IMR-90 (cell line): Measurements from ENCODE around the gene SLC18B1. TPM values are rescaled to one million over a fixed set of nuclear protein-coding genes. Genes with fewer than 3 reads are reported as not detected.
A peak's percentile ranks its signal among the peaks of the same experiment; 100 is the strongest.

Experiments
- ATAC-seq: fragments of 200-7000 bp; cut with Tn5 transposase; 2 replicates; pipeline ENCODE4 v1.9.1; 2020; ENCODE audit warnings: low read depth, mild to moderate bottlenecking, moderate library complexity
- Bru-seq: library from RNA; stranded (reverse); fragments of 400-500 nt; gene quantifications from one replicate; lab custom pipeline; 2021; lab: Mats Ljungman, UMichigan
- BruChase-seq, 2 experiments: library from RNA; stranded (reverse); fragments of 400-500 nt; gene quantifications; one replicate each; lab custom pipeline; 2021; lab: Mats Ljungman, UMichigan
- BruUV-seq: library from RNA; stranded (reverse); fragments of 400-500 nt; replicated peaks from 2 replicates; lab custom pipeline; 2021; lab: Mats Ljungman, UMichigan
- CTCF ChIA-PET: fragments of 300-600 bp; formaldehyde crosslinking; extraction: SDS; loops from one replicate; lab custom pipeline; 2021; ENCODE audit warnings: antibody characterized with exemption; lab: Yijun Ruan, JAX
- POLR2A ChIA-PET: fragments of 300-600 bp; sonication (Branson Sonifier 250); formaldehyde crosslinking; loops from one replicate; lab custom pipeline; 2022; ENCODE audit warnings: antibody characterized with exemption; ENCODE audit not compliant: unreplicated experiment; lab: Charles Lee
- DNase-seq: peaks from one replicate; pipeline ENCODE4 v3.0.0; 2013
- H2AFZ ChIP-seq: replicated peaks from 2 replicates; pipeline ENCODE3; 2013; ENCODE audit warnings: low read length, mild to moderate bottlenecking; ENCODE audit not compliant: poor library complexity
- H2AK5ac ChIP-seq: 2 replicates; pipeline ENCODE4 v1.6.1; 2013; ENCODE audit warnings: low read depth, low read length, inconsistent platforms
- H2AK9ac ChIP-seq: replicated peaks from 2 replicates; pipeline ENCODE3; 2013; ENCODE audit warnings: mild to moderate bottlenecking, low read depth, low read length, moderate library complexity; ENCODE audit not compliant: poor library complexity
- H2BK120ac ChIP-seq: 2 replicates; pipeline ENCODE4 v1.6.1; 2013; ENCODE audit warnings: low read depth, low read length, inconsistent platforms
- H2BK15ac ChIP-seq: 3 replicates; pipeline ENCODE4 v1.6.1; 2013; ENCODE audit warnings: low read depth, low read length, inconsistent platforms
- H2BK20ac ChIP-seq: 2 replicates; pipeline ENCODE4 v1.6.1; 2013; ENCODE audit warnings: low read depth, mild to moderate bottlenecking, inconsistent platforms, low read length, moderate library complexity
- H2BK5ac ChIP-seq: 2 replicates; pipeline ENCODE4 v1.6.1; 2013; ENCODE audit warnings: mild to moderate bottlenecking, low read depth, low read length, inconsistent platforms; ENCODE audit not compliant: poor library complexity, severe bottlenecking
- H3K14ac ChIP-seq: replicated peaks from 2 replicates; pipeline ENCODE4 v1.6.1; 2013; ENCODE audit warnings: low read depth, low read length, inconsistent platforms
- H3K18ac ChIP-seq: 2 replicates; pipeline ENCODE4 v1.6.1; 2013; ENCODE audit warnings: low read depth, low read length, control low read depth
- H3K23ac ChIP-seq: 2 replicates; pipeline ENCODE4 v1.6.1; 2013; ENCODE audit warnings: low read depth, low read length, inconsistent platforms
- H3K27ac ChIP-seq: 2 replicates; pipeline ENCODE4 v1.5.1; 2013; ENCODE audit warnings: mild to moderate bottlenecking, control low read depth, low read length; ENCODE audit not compliant: insufficient read depth
- H3K27me3 ChIP-seq: 2 replicates; pipeline ENCODE4 v1.6.1; 2013; ENCODE audit warnings: low read length; ENCODE audit not compliant: control insufficient read depth, insufficient read depth
- H3K36me3 ChIP-seq: 2 replicates; pipeline ENCODE4 v1.6.1; 2013; ENCODE audit warnings: low read length, mixed read lengths; ENCODE audit not compliant: control insufficient read depth, insufficient read depth
- H3K4ac ChIP-seq: 2 replicates; pipeline ENCODE4 v1.6.1; 2013; ENCODE audit warnings: low read depth, low read length, inconsistent platforms
- H3K4me1 ChIP-seq: 2 replicates; pipeline ENCODE4 v1.6.1; 2013; ENCODE audit warnings: low read length, mixed read lengths; ENCODE audit not compliant: control insufficient read depth, insufficient read depth
- H3K4me2 ChIP-seq: 2 replicates; pipeline ENCODE4 v1.6.1; 2013; ENCODE audit warnings: low read depth, mild to moderate bottlenecking, control low read depth, low read length, moderate library complexity
- H3K4me3 ChIP-seq: 2 replicates; pipeline ENCODE4 v1.5.1; 2013; ENCODE audit warnings: low read depth, mild to moderate bottlenecking, control low read depth, low read length, moderate library complexity; ENCODE audit not compliant: insufficient read depth
- H3K56ac ChIP-seq: 2 replicates; pipeline ENCODE4 v1.6.1; 2013; ENCODE audit warnings: low read length, inconsistent platforms; ENCODE audit not compliant: insufficient read depth; ENCODE audit errors: extremely low read depth
- H3K79me1 ChIP-seq, 2 experiments: 2 replicates each; pipeline ENCODE4 v1.6.1; 2013; ENCODE audit warnings: low read length in 2 of 2, inconsistent platforms in 1 of 2, low read depth in 1 of 2
- H3K9ac ChIP-seq: 2 replicates; pipeline ENCODE4 v1.6.1; 2013; ENCODE audit warnings: low read depth, low read length, control low read depth
- H3K9me1 ChIP-seq: 2 replicates; pipeline ENCODE4 v1.6.1; 2013; ENCODE audit warnings: low read length, inconsistent platforms; ENCODE audit not compliant: insufficient read depth
- H3K9me3 ChIP-seq: 2 replicates; pipeline ENCODE4 v1.6.1; 2013; ENCODE audit warnings: low read length; ENCODE audit not compliant: control insufficient read depth, insufficient read depth
- H4K20me1 ChIP-seq: 2 replicates; pipeline ENCODE4 v1.6.1; 2013; ENCODE audit warnings: low read length, inconsistent platforms; ENCODE audit not compliant: insufficient read depth
- H4K5ac ChIP-seq: 2 replicates; pipeline ENCODE4 v1.6.1; 2013; ENCODE audit warnings: mild to moderate bottlenecking, low read depth, low read length, control low read depth
- H4K8ac ChIP-seq, 2 experiments: 2 replicates each; pipeline ENCODE4 v1.6.1; 2013; ENCODE audit warnings: low read depth in 2 of 2, low read length in 2 of 2, control low read depth in 1 of 2, inconsistent platforms in 1 of 2
- H4K91ac ChIP-seq: 2 replicates; pipeline ENCODE4 v1.6.1; 2013; ENCODE audit warnings: low read depth, low read length, inconsistent platforms; ENCODE audit not compliant: insufficient read depth
- MXI1 ChIP-seq: IDR thresholded peaks from 2 replicates; pipeline ENCODE4 v1.6.1; 2012; ENCODE audit warnings: low read depth, mild to moderate bottlenecking, low read length, moderate library complexity, borderline replicate concordance
- NFE2L2 ChIP-seq: fragments of 150-350 bp; IDR thresholded peaks from 2 replicates; pipeline ENCODE4 v1.6.1; 2016; ENCODE audit warnings: low read depth, mild to moderate bottlenecking, low read length
- WGBS, 2 experiments: methylation state at CpG; one replicate each; pipeline versions ENCODE4 v1.1.5 to v1.1.7; 2013; ENCODE audit warnings: missing lambda C conversion rate in 2 of 2; ENCODE audit not compliant: insufficient read length in 1 of 2; ENCODE audit errors: extremely low coverage in 2 of 2; 5-methylcytosine and 5-hydroxymethylcytosine counted together
- dilution Hi-C: fragments of 300-500 bp; cut with HindIII; formaldehyde crosslinking; loops from one replicate; pipeline ENCODE4 v1.14.3; 2018; ENCODE audit warnings: low sequenced_read_pairs; ENCODE audit not compliant: unreplicated experiment
- in situ Hi-C: fragments of 300-500 bp; cut with MboI; formaldehyde crosslinking; loops from 3 replicates; pipeline ENCODE4 v1.14.3; 2019; ENCODE audit warnings: low sequenced_read_pairs, inconsistent platforms, mixed read lengths
- intact Hi-C: fragments of 100-400 bp; cut with micrococcal nuclease; formaldehyde crosslinking; loops from 2 replicates; pipeline ENCODE4 v1.10.0; 2022
- long read RNA-seq: library from polyadenylated mRNA; unstranded; transcript quantifications from one replicate; pipeline ENCODE4 v2.0.0, GENCODE V29; 2021; ENCODE audit not compliant: unreplicated experiment
- polyA plus RNA-seq, 3 experiments: library from polyadenylated mRNA; depleted of rRNA; stranded (reverse); fragments of >200 nt; gene quantifications; 2 replicates each; pipeline ENCODE4 v1.2.3, GENCODE V29; 2012; ENCODE audit warnings: low replicate concordance in 1 of 3
- total RNA-seq: library from RNA; depleted of rRNA; stranded (reverse); fragments of >200 nt; gene quantifications from 2 replicates; pipeline ENCODE4 v1.2.3, GENCODE V29; 2012; rRNA removed

SLC18B1 gene
- total RNA-seq (2.5 and 6.4 TPM in 2 replicates), polyA plus RNA-seq (2012; rRNA removed) (1.7 and 2.4 TPM in 2 replicates), Bru-seq, nascent RNA (percentile 45 among the genes with signal in this experiment), BruChase-seq, experiment 1, labeled RNA remaining after a 6-hour chase (percentile 64 among the genes with signal in this experiment), BruChase-seq, experiment 2, labeled RNA remaining after a 2-hour chase (percentile 58 among the genes with signal in this experiment)
- 0.41 and 0.60 TPM in 2 replicates for polyA plus RNA-seq (2012; cell fraction: cytosol; rRNA removed)
- polyA plus RNA-seq (2012; cell fraction: nucleus; rRNA removed; ENCODE audit: low replicate concordance) = 0.36 and 3.9 TPM in 2 replicates
- long read RNA-seq, transcript SLC18B1-201 (14 exons, 2,368 nt) = major isoform, 13 of 16 reads
- long read RNA-seq, partial matches to known transcripts = 0 of 16 reads
- long read RNA-seq, other reads (novel, unspliced or antisense) = 3 of 16 reads

- H4K5ac ChIP-seq = peak within 1 kb of the TSS; percentile 0; the same call in 1 of the 2 replicates
- DNase-seq (peak; percentile 26), ATAC-seq (peak; percentile 93)
- H3K4ac ChIP-seq = no peak within 1 kb of the TSS
- no peaks in the 10 kb centered on the region for H3K9me1 ChIP-seq
- H3K9ac ChIP-seq = peak within 1 kb of the TSS; percentile 69
- H4K20me1 ChIP-seq = no peaks in the 10 kb centered on the region
- no peak within 1 kb of the TSS for H2BK5ac ChIP-seq
- no peak within 1 kb of the TSS for H2BK20ac ChIP-seq
- no peaks in the 10 kb centered on the region for H3K79me1 ChIP-seq
- H3K18ac ChIP-seq = no peak within 1 kb of the TSS; the same call in 1 of the 2 replicates
- H2AK9ac ChIP-seq = peak within 1 kb of the TSS; percentile 67
- dilution Hi-C loops (no loop called here), in situ Hi-C loops (no loop called here), intact Hi-C loops (loop anchor here (1.0 kb wide), 2 partner anchors 129 to 268 kb away; no protein-coding TSS in a partner anchor)
- H2BK120ac ChIP-seq = no peak within 1 kb of the TSS
- BruUV-seq = no TSS peak
- peak within 1 kb of the TSS; percentile 8 for H3K56ac ChIP-seq
- peaks cover 3% of the 10 kb centered on the region for H3K9me3 ChIP-seq
- peaks cover 3% of the 10 kb centered on the region; the same call in 1 of the 2 replicates for H3K36me3 ChIP-seq
- TF ChIP-seq NFE2L2 (no peak), MXI1 (peak; percentile 29; the same call in 1 of the 2 replicates)
- WGBS, 2 experiments = 2% methylated on average over 17 of the region's 41 CpGs; no CpG with 5 or more reads in 1 of the 2 experiments
- H3K14ac ChIP-seq = no peak within 1 kb of the TSS; the same call in 1 of the 2 replicates
- H3K4me3 ChIP-seq = peak within 1 kb of the TSS; percentile 95
- CTCF ChIA-PET = interaction anchor here (0.6 to 1.8 kb wide), 7 partner anchors 9 to 1299 kb away, joined by 3 to 8 read pairs (median 4); no protein-coding TSS in a partner anchor
- POLR2A ChIA-PET = interaction anchor here (0.6 to 1.7 kb wide), 3 partner anchors 15 to 123 kb away, joined by 3 to 14 read pairs (median 3); partner anchors contain the start of gene RPS12
- no peak within 1 kb of the TSS for H2AK5ac ChIP-seq
- peak within 1 kb of the TSS; percentile 44 for H3K27ac ChIP-seq
- H3K23ac ChIP-seq = no peak within 1 kb of the TSS; the same call in 1 of the 2 replicates
- H3K4me2 ChIP-seq = peak within 1 kb of the TSS; percentile 96
- H3K27me3 ChIP-seq = peaks cover 4% of the 10 kb centered on the region
- peak within 1 kb of the TSS in 1 of 2 experiments; percentile 25; a peak in 1 of 4 replicates for H4K8ac ChIP-seq
- no peak within 1 kb of the TSS for H4K91ac ChIP-seq
- no peak within 1 kb of the TSS for H2BK15ac ChIP-seq
- peak within 1 kb of the TSS; percentile 95 for H2AFZ ChIP-seq
- H3K4me1 ChIP-seq = no peaks in the 10 kb centered on the region
These were observed at the start of gene SLC18B1 for GRCh38 chr6:132797951-132798868. SLC18B1 (minus strand) TSS chr6:132798637; CDS start chr6:132798456, 181 bp downstream.
